ENCODE measurements around the gene TEAD1.

Gene TEAD1

GRCh38 chr11:12677131-12677530 lies 2.9 kb downstream of the TEAD1 start:
- peak overlapping the region; percentile 37; the same call in 1 of the 2 replicates for H3K27ac ChIP-seq
- peak; percentile 43 for DNase-seq (ENCODE audit: low spot score)
- CTCF ChIA-PET = no interaction called here
- POLR2A ChIA-PET (ENCODE audit: low non-redundant PET) = no interaction called here
- no peak for TF ChIP-seq CTCF (conservative IDR thresholded peaks at IDR 0.05; ENCODE audit: low read depth)

- DNase-seq (ENCODE audit: low spot score) = no peak
- ChIA-PET POLR2A (ENCODE audit: low non-redundant PET) (interaction anchor here (0.6 kb wide), 1 partner anchor 10 kb away, joined by 3 read pairs; no protein-coding TSS in a partner anchor), CTCF (interaction anchor here (0.6 to 1.0 kb wide), 3 partner anchors 76 to 347 kb away, joined by 3 to 5 read pairs (median 4); no protein-coding TSS in a partner anchor)
- TF ChIP-seq CTCF (conservative IDR thresholded peaks at IDR 0.05; ENCODE audit: low read depth) = no peak
- no peak overlapping the region for H3K27ac ChIP-seq
Observed at GRCh38 chr11:12678092-12678491, 3.9 kb downstream of the TEAD1 start.

- no peak overlapping the region for H3K27ac ChIP-seq
- no peak for TF ChIP-seq CTCF (conservative IDR thresholded peaks at IDR 0.05; ENCODE audit: low read depth)
- ChIA-PET CTCF (interaction anchor here (0.6 to 1.4 kb wide), 4 partner anchors 63 to 215 kb away, joined by 3 to 5 read pairs (median 4); no protein-coding TSS in a partner anchor), POLR2A (ENCODE audit: low non-redundant PET) (no interaction called here)
- DNase-seq (ENCODE audit: low spot score) = no peak
Observed at GRCh38 chr11:12678991-12679390, 4.8 kb downstream of the TEAD1 start.

- CTCF ChIA-PET = interaction anchor here (0.7 to 1.4 kb wide), 4 partner anchors 62 to 214 kb away, joined by 3 to 5 read pairs (median 4); no protein-coding TSS in a partner anchor
- no peak overlapping the region for H3K27ac ChIP-seq
- POLR2A ChIA-PET (ENCODE audit: low non-redundant PET) = no interaction called here
- DNase-seq (ENCODE audit: low spot score) = no peak
- TF ChIP-seq CTCF (conservative IDR thresholded peaks at IDR 0.05; ENCODE audit: low read depth) = no peak
Observed at GRCh38 chr11:12679471-12679870, 5.2 kb downstream of the TEAD1 start.

- POLR2A ChIA-PET (ENCODE audit: low non-redundant PET) = no interaction called here
- peak overlapping the region; percentile 71 for H3K27ac ChIP-seq
Observed at GRCh38 chr11:12680246-12680939, 6.2 kb downstream of the TEAD1 start.

GRCh38 chr11:12680940-12681258 lies 6.7 kb downstream of the TEAD1 start:
- ChIA-PET POLR2A (ENCODE audit: low non-redundant PET) (no interaction called here), CTCF (no interaction called here)
- H3K27ac ChIP-seq = peak overlapping the region; percentile 71
- no peak for TF ChIP-seq CTCF (conservative IDR thresholded peaks at IDR 0.05; ENCODE audit: low read depth)
- DNase-seq (ENCODE audit: low spot score) = no peak

More at GRCh38 chr11:12680246-12680939, 6.2 kb downstream of the TEAD1 start:
- CTCF ChIA-PET = interaction anchor here (0.6 to 1.4 kb wide), 3 partner anchors 99 to 208 kb away, joined by 3 to 5 read pairs (median 3); no protein-coding TSS in a partner anchor
- peak; percentile 63 for DNase-seq (ENCODE audit: low spot score)
- no peak for TF ChIP-seq CTCF (conservative IDR thresholded peaks at IDR 0.05; ENCODE audit: low read depth)

All from RWPE1 (cell line).